ENCODE measurements around the gene ZNHIT6.
"Not testable (repeated sequence)": the region's sequence is repeated elsewhere in the genome, so short reads cannot be mapped to it uniquely, and the experiment has no call there.

ZNHIT6 gene

GRCh38 chr1:85652327-85652726 lies 55.9 kb downstream of the ZNHIT6 start:
- TF ChIP-seq CTCF (IDR thresholded peaks at IDR 0.05; ENCODE audit: low read depth, low read length), result no peak

GRCh38 chr1:85650645-85651044 lies 57.6 kb downstream of the ZNHIT6 start:
- H3K4me3 ChIP-seq (ENCODE audit: low read depth, low read length), result no peak overlapping the region
- TF ChIP-seq CTCF (IDR thresholded peaks at IDR 0.05; ENCODE audit: low read depth, low read length), result no peak

More at GRCh38 chr1:85652327-85652726, 55.9 kb downstream of the ZNHIT6 start:
- no peak overlapping the region for H3K4me3 ChIP-seq (ENCODE audit: low read depth, low read length)

- TF ChIP-seq CTCF (IDR thresholded peaks at IDR 0.05; ENCODE audit: low read depth, low read length), result no peak
- no peak overlapping the region for H3K4me3 ChIP-seq (ENCODE audit: low read depth, low read length)
Measured at GRCh38 chr1:85649591-85649990, 58.6 kb downstream of the ZNHIT6 start.

GRCh38 chr1:85641598-85642556 lies 66.4 kb downstream of the ZNHIT6 start:
- not testable (repeated sequence) for H3K4me3 ChIP-seq (ENCODE audit: low read depth, low read length)

GRCh38 chr1:85639920-85640319 lies 68.3 kb downstream of the ZNHIT6 start:
- not testable (repeated sequence) for H3K4me3 ChIP-seq (ENCODE audit: low read depth, low read length)

- TF ChIP-seq CTCF (IDR thresholded peaks at IDR 0.05; ENCODE audit: low read depth, low read length), result no peak
- H3K4me3 ChIP-seq (ENCODE audit: low read depth, low read length), result no peak overlapping the region
Measured at GRCh38 chr1:85638412-85638811, 69.8 kb downstream of the ZNHIT6 start.

GRCh38 chr1:85630493-85630892 lies 77.7 kb downstream of the ZNHIT6 start:
- no peak overlapping the region for H3K4me3 ChIP-seq (ENCODE audit: low read depth, low read length)
- TF ChIP-seq CTCF (IDR thresholded peaks at IDR 0.05; ENCODE audit: low read depth, low read length), result no peak

GRCh38 chr1:85629532-85629920 lies 78.7 kb downstream of the ZNHIT6 start:
- no peak for TF ChIP-seq CTCF (IDR thresholded peaks at IDR 0.05; ENCODE audit: low read depth, low read length)
- peak overlapping the region; percentile 48 for H3K4me3 ChIP-seq (ENCODE audit: low read depth, low read length)
